ENCODE measurements around the gene SIT1.

GRCh38 chr9:35682051-35682450, 31.3 kb upstream of the SIT1 start:
- TF ChIP-seq POLR2A (IDR thresholded peaks at IDR 0.05) (no peak), CTCF (IDR thresholded peaks at IDR 0.05) (no peak)
